ENCODE measurements around the gene ANKRD62.

The ANKRD62 gene

DNA sequence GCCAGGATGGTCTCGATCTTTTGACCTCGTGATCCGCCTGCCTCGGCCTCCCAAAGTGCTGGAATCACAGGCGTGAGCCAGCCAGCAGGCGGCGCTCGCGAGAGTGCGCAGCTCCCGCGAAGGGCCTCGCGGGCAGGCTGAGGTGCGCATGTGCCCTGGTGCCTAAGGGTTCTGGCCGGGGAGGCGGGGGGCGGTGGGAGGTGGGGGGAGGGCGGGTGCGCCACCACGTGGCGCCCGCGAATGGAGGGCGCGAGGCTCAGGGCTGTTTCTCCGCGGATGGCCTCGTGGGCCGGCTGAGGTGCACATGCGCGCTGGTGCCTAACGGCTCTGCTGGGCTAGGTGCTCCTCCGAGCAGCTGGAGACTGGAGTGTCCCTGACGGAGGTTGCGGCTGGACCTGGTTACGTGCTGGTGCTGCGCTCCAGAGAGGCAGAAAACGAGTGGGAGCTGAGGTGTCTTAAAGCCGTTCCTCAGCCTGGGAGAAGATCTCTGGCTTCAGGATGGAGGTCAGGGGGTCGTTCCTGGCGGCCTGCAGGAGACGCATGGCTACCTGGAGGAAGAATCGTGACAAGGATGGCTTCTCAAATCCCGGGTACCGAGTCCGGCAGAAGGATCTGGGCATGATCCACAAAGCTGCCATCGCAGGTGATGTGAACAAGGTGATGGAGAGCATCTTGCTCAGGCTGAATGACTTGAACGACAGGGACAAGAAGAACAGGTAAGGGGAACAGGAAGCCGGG lies at the start of gene ANKRD62:
ANKRD62 (plus strand) TSS at position 324 of the 738 bp plus-strand sequence; CDS start at position 499, 175 bp downstream.
- DNase-seq (ENCODE audit: low read depth in 2 of 2) = no peak

DNA sequence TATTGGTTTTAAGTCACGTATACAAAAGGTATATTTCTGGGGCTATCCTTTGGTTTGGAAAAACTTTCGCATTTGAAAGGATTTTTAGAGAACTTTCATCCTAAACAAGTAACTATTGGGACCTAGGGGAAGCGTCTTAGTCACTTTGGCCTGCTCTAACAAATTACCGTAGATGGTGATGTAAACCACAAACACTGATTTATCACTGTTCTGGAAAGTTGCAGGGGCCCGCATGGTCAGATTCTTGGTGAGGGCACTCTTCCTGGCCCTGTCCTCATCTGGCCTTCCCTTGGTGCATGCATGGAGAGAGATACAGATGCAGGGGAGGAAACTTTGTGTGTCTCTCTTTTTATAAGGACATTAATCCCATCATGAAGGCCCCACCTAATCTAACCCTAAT lies 49.1 kb upstream of the ANKRD62 start:
- no peak for DNase-seq (ENCODE audit: low read depth in 2 of 2)

DNA sequence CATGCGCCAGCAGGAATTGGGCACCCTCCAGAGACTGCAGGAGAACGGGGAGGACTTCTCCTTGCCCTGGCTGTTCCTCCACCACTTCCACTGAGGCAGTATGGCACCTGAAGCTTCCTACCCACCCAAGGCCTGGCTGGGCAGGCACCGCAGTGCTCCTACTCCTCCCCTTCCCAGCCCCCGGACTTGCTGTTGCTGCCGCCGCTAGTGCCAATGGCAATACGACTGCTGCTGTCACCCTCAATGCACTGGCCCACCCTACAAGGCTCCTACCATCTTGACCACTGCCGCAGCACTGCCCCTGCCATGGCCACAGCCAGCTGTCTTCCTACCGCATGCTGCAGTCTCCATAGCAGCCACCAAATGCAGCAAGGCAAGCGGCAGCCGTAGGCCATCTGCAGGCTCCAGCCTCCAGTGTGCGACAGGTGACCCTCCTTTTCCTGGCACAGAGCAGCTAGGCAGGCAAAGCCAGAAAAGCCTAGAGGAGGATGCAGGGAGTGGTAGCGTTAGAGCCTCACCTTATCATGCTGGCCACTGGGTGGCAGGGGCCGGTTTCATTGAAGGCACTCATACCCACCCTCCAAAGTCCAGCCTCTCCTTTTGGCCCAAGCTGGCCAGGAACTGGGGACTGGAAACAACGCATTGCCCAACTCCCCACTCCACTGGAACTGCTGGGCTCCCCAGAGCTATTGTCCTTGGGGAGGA lies 47.4 kb upstream of the ANKRD62 start:
- no peak for DNase-seq (ENCODE audit: low read depth in 2 of 2)

DNA sequence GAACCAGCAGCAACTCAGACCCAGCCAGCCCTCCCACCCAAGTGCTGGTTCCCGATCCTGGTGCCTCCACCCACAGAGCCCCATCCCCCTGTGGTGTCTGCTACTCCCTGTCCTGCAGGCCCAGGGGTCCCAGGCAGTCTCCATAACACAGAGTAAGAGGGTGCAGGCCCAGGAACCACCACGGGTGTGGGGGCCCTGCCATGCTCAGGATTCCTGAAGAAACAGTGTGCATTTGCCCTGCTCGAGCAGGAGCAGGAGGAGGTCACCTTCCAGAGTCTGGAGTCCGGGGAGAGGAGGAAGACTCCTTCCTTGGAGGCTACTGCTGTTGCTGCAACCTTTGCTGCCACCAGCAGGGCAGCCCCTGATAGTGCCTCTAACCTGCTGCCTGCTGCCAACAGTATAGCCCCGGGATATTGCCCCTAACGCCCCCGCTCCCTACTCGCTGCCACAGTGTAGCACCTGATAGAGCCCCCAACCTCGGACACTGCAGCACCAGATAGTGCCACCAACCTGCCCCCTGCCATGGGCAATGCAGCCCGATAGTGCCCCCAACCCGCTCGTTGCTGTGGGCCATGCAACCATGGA lies 46.8 kb upstream of the ANKRD62 start:
- DNase-seq (ENCODE audit: low read depth in 2 of 2) = no peak

DNA sequence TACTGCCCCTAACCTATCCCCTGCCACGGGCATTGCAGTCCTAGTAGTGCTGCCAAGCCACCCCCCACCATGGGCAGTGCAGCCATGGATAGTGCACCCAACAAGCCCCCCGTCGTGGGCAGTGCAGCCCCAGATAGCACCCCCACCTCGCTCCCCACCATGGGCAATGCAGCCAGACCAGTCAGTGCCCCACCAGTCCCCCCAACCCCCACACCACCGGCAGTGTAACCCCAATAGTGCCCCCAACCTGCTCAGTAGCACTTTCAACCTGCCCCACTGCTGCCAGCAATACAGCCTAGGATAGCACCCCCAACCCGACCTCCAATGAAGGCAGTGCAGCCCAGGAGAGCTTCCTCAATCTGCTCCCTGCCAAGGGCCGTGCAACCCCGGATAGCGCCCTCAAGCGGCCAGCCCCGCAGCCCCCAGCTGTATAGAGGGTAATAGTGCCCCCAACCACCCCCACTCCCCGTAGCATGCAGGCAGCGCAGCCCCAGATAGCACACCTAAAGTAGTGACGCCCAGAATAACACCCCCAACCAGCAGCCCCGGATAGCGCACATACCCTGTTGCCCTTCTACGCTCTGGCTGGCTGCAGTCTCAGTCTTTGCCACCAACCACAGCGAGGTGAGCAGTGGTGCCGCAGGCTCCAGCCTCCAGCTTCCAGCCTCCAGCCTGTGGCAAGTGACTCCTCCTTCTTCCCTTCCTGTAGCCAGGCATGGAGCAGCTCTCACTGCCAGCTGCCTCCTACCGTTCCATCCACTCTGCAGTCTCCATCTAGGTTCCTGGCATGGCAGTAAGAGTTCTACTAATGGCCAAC lies 45.4 kb upstream of the ANKRD62 start:
- no peak for DNase-seq (ENCODE audit: low read depth in 2 of 2)

DNA sequence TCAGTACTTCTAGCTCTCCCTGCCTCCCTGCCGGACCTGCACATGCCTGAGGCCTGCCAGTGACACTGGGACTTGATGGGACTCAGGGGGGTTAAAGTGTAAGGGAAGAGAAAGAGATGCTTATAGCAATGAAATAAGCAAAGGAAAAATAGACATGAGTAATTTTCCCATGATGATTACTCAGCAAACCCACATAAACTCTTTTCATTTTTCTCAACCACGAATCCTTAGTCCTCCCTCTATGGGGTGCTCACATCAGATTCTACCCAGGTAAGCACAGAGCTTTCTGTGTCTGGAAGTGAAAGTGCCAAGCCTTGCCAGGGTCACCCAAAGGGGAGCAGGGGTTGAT lies 44.8 kb upstream of the ANKRD62 start:
- DNase-seq (ENCODE audit: low read depth in 2 of 2) = no peak

DNA sequence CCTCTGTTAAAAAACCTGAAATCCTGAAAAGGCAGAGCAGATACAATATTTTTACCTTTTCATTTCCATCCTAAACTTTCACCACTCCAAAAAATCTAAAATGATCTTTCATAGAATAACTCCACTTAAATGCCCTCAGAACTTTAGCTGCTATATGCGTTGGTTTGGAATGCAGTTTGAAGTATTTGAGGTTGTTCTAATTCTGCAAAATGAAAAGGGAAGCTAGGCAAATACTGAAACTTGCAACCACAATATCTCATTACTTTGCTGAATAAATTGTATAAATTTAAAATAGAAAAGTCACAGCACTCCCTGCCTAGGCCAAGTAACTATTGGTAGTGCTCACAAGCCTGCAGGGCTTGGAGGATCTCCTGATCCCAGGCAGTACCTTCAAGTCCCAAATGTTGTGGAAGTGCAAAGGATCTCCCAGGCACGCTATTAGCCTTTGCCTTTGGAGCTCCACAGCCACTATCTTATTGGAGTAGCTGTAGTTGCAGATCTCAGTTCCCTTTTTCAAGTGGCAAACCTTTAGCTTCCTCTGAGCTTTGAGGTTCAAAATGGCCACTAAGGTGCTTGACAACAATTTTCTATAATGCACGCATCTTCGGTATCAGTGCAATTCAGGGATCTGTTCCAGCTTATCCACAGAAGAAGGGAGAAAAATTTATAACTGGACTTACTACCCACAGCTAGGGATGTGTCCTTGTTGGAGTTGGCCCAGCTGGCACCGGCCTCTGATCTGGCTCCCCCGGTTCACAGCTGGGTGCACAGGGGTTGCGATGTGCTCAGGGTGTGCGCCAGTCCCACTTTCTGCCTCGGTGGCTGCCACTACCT lies 43.4 kb upstream of the ANKRD62 start:
- no peak for DNase-seq (ENCODE audit: low read depth in 2 of 2)

DNA sequence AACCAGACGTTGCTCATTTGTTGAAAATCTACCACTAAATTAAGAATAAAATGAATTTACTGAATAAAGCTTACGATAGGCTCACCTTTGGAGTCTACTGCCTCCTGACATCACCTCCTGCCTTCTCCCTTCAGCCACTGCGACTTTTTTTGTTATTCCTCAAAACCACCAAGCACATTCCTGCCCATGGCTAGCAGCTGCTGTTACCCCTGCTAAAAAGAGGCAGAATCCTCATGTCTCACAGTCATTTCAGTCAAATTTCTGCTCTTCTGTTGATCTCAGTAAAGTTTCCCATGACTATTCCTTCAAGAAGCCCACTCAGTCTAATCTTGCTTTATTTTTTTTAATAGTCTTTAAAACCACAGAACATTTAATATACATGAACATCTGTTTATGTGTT lies 40.8 kb upstream of the ANKRD62 start:
- DNase-seq (ENCODE audit: low read depth in 2 of 2) = no peak

DNA sequence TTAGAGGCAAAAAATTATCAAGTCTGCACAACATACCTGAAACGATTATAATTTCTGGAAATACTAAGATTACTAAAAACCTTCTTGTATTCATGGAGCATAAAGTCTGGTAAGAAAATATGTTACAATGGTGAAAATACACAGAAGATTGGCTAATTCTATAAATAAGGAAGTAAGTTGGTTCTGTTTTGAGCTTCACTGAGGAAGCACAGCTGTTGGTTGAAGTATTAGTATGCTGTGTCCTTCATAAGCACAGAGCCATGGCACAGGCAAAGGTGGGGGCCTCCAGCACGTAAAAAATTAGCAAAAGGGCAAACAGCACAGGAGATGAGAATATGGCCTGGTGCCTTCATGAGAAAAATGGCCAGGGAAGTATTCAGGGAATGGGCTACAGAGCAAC lies 40.4 kb upstream of the ANKRD62 start:
- DNase-seq (ENCODE audit: low read depth in 2 of 2) = no peak

DNA sequence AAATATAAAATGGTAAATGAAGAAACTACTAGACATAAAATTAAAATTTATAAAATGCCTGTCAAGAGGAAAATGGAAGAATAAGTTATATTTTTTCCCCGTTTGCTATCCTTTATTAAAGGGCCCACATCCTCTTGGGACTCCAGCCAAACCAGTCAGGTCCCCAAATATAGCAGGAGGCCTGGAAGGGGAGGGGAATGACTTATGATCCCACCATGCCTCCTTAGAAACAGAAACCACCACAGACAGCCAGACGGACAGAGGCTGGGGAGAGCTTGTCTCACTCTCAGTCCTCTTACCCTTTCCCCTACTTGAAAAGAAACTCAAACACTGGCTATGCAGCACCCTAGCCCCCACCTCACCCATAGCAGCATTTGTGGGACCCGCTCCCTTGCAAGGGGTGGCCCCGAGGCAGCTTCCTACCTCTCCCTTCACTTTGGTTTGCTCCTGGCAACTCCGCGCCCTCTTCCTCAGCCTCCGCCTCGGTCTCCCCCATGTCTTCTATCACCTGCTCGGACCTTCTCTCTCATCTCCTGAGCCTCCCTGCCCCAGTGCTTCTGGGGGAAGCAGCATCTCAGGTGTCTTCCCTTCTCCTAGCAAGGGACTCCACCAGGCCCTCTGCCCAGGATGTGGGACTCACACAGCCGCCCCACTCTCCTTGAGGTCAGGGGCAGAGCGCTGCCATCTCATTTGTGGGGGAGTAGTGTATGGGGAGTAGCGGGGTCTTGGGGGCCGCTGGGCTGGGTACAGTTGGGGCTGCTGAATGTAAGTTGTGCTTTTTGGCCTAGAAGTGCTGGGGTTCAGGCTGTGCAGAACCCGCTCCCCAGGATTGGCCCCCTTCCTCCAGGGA lies 37.4 kb upstream of the ANKRD62 start:
- DNase-seq (ENCODE audit: low read depth in 2 of 2) = no peak

DNA sequence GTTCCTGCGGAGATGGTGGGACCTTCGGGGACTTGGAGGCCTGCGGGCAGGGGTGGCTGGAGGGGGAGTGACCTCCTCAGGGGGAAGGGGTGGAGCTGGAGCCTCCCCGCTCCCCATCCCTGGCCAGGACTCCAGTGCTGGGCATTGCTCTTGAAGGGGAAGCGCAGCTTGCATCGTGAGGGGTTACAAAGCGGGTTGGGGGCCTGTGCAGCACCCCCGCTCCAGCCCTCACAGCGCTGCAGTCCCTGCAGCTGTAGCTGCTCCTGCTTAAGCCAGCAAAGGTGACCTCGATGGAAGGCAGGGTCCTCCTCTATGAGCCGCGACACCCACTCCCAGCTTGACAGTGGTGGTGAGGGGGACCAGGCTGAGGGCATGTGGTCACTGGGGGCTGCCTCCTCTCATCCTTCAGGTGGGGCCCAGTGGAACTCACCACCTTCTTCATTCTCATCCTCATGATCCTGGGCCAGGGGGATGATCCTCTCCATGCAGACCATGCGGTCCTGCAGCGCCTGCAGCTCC lies 36.7 kb upstream of the ANKRD62 start:
- no peak for DNase-seq (ENCODE audit: low read depth in 2 of 2)

DNA sequence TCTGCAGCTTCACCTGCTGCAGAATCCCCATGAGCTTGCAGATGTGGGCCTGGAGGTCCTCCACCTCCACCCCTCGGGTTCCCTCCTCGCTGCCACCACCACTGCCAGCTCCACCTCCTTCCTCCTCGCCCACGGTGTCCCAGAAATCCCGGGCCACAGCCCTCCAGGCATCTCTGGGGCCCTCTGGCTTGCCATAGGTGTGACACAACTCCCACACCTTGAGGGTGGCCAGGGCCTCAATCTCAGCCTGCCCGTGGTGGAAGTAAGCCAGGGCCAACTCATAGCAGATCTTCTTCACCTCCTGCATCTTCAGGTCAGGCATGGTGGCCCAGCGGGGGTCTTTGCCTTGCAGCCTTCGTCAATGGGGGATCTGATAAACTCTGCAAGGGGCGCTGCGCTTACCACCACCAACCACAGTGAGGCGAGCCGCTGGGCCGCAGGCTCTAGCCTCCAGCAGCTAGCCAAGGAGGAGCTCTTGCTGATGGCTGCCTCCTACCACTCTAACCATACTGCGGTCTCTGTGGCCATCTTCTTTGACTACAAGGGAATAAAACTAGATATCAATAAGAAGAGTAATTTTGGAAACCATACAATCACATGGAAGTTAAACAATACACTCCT lies 36.1 kb upstream of the ANKRD62 start:
- no peak for DNase-seq (ENCODE audit: low read depth in 2 of 2)

DNA sequence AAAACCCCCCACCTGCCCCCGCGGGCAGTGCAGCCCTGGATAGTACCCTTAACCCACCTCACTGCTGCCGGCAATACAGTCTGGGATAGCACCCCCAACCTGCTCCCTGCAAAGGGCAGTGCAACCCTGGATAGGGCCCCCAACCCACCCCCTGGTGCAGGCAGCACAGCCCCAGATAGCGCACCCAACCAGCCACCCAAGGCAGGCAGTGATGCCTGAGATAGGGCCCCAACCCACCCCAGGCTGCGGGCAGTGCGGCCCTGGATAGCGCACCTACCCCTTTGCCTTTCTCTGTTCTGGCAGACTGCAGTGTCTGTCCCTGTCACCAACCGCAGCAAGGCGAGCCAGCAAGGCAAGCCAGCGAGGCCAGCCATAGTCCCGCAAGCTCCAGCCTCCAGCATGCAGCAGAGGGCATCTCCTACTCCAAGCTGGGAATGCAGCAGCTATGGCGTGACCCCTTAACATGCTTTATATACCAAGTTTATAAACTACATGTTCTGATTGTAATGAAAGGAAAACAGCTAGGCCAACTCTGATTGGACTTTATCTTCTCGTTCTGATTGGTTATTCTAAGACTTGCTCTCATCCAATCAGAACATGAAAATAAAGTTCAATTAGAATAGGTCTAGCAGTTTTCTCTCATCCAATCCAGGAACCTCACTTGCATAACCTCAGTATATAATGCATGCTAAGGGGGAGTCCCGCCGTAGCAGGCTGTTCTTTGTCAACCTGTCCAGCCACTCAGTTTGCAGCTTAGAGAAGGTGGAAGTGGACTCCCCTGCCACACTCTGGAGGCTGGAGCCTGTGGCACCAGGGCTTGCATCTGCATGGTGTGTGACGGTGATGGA lies 34.1 kb upstream of the ANKRD62 start:
- no peak for DNase-seq (ENCODE audit: low read depth in 2 of 2)

DNA sequence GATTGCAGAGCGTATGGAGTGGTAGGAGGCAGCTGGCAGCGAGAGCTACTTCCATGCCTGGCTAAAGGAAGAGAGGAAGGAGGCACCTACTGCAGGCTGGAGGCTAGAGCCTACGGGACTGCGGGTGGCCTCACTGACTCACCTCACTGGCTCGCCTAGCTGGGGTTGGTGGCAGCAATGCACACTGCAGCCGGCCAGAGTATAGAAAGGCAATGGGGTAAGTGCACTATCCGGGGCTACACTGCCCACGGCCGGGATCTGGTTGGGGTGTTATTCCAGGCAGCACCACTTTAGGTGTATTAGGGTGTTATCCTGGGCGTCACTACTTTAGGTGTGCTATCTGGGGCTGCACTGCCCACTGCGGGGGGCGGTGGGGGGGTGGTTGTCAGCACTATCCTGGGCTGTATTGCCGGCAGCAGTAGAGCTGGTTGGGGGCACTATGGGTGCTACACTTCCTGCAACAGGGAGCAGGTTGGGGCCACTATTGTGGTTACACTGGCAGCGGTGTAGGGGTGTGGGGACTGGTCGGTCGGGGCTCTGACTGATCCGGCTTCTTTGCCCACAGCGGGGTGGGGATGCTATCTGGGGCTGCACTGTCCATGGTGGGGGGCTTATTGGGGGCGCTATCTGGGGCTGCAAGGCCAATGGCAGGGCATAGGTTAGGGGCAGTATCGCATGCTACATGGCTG lies 33.3 kb upstream of the ANKRD62 start:
- DNase-seq (ENCODE audit: low read depth in 2 of 2) = no peak

DNA sequence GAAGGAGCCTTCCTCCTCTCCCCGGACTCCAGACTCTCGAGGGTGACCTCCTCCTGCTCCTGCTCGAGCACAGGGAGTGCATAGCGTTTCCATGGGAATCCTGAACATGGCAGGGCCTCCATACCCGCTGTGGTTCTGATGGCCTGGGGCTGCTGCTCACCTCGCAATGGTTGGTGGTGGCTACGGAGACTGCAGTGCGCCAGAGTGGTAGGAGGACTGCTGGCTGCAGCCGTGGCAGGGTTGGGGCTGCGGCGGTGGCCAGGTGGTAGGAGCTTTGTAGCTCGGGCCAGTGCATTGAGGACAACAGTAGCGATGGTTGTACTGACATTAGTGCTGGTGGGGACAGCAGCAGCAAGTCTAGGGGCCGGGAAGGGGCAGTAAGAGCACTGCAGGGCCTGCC lies 32.0 kb upstream of the ANKRD62 start:
- DNase-seq (ENCODE audit: low read depth in 2 of 2) = no peak

DNA sequence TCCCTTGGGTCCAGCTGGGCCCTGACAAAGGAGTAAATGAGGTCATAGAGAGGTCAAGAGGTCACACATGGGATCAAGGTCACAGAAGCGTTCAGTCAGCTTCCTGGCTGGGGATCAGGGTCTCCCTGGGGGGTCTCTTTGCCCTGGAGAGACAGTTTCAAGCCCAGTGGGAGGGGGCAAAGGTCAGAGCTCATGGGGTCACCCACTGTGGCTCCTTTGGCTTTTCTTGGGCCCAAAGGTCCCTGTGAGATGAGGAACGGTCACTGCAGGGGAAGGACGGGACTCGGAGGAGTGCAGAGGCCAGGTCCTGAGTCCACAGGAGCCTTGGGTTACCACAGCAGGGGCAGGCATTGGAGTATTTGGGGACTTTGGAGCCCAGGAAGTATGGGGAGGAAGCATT lies 30.7 kb upstream of the ANKRD62 start:
- no peak for DNase-seq (ENCODE audit: low read depth in 2 of 2)

DNA sequence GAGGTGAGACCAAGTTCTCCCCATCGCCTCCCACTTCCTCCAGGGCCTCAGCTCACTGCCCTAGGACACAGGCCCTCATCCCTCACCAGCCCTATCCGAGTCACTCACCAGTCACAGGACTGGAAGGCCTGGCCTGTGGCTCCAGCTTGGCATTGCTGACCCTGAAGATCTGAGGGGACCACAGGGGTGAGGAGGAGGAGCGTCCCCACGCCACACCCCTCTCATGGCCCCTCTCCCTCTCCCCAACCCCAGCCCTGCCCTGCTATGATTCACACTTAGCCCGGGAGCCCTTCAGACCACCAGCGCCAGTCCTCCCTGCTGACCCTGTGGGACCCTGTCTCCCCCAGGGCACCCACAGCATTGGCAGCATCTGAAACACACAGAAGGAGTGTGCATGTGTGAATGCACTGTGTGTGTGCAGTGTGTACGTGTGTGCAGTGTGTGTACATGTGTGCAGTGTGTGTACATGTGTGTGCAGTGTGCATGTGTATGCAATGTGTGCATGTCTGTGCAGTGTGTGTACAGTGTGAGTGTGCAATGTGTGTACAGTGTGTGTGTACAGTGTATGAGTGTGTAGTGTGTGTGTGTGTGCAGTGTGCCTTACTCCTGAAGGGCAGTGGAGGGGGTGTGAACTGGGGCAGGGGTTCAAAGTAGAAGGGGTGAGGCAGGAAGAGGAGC lies 29.4 kb upstream of the ANKRD62 start:
- DNase-seq (ENCODE audit: low read depth in 2 of 2) = no peak

DNA sequence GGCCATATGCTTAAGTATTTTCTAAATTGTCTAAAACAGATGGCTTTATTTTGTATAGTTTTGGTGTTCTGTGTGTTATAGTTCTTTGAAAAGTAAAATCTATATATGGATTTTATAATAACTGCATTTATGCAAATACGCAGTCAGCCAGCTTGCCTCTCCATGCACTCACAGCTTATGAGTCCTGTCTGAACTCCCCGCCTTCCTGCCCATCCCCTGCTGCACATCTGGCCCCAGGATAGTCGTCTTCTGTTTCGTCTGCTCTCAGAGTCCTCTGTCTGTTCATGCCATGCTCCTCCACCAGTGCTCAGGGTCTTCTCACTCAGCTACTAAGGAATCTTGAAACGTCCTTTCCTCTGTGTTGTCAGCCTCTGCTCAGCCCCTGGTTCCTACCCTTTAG lies 28.2 kb upstream of the ANKRD62 start:
- DNase-seq (ENCODE audit: low read depth in 2 of 2) = no peak
